Trophoblast cell (in vitro differentiated cells and primary cell): Measurements from ENCODE around the gene EDIL3.

Experiments used
- DNase-seq, 2 donors: peaks; one replicate each; pipeline ENCODE4 v3.0.0-alpha.2; 2016
- H2AFZ ChIP-seq: 2 replicates; pipeline ENCODE4 v1.6.1; 2013; ENCODE audit warnings: low read length, moderate library complexity, mild to moderate bottlenecking; ENCODE audit not compliant: insufficient read depth, poor library complexity
- H2AK5ac ChIP-seq: 2 replicates; pipeline ENCODE4 v1.6.1; 2013; ENCODE audit warnings: mild to moderate bottlenecking, low read length
- H2BK120ac ChIP-seq: 2 replicates; pipeline ENCODE4 v1.6.1; 2013; ENCODE audit warnings: low read length, mild to moderate bottlenecking, moderate library complexity; ENCODE audit not compliant: insufficient read depth, poor library complexity
- H2BK12ac ChIP-seq: 2 replicates; pipeline ENCODE4 v1.6.1; 2013; ENCODE audit warnings: mild to moderate bottlenecking, low read length, moderate library complexity
- H2BK5ac ChIP-seq: 2 replicates; pipeline ENCODE4 v1.6.1; 2013; ENCODE audit warnings: low read length, low read depth, moderate library complexity, mild to moderate bottlenecking; ENCODE audit not compliant: poor library complexity
- H3K14ac ChIP-seq: 2 replicates; pipeline ENCODE4 v1.6.1; 2013; ENCODE audit warnings: mild to moderate bottlenecking, low read length
- H3K18ac ChIP-seq: 2 replicates; pipeline ENCODE4 v1.6.1; 2013; ENCODE audit warnings: mild to moderate bottlenecking, low read length
- H3K23ac ChIP-seq: 2 replicates; pipeline ENCODE4 v1.6.1; 2013; ENCODE audit warnings: low read length
- H3K27ac ChIP-seq: 2 replicates; pipeline ENCODE4 v1.5.1; 2013; ENCODE audit warnings: low read depth, mild to moderate bottlenecking, inconsistent platforms, low read length, moderate library complexity
- H3K27me3 ChIP-seq: 2 replicates; pipeline ENCODE4 v1.6.1; 2013; ENCODE audit warnings: inconsistent platforms, mild to moderate bottlenecking, low read length, moderate library complexity; ENCODE audit not compliant: insufficient read depth
- H3K36me3 ChIP-seq, 2 experiments: 1 replicate in 1 of 2; 2 replicates in 1 of 2; pipeline ENCODE4 v1.6.1; 2013; ENCODE audit warnings: low read length in 2 of 2, mild to moderate bottlenecking in 2 of 2, moderate library complexity in 1 of 2; ENCODE audit not compliant: insufficient read depth in 2 of 2, control insufficient read depth in 1 of 2
- H3K4ac ChIP-seq: 2 replicates; pipeline ENCODE4 v1.6.1; 2013; ENCODE audit warnings: low read depth, mild to moderate bottlenecking, low read length, moderate library complexity
- H3K4me1 ChIP-seq, 2 experiments: 1 replicate in 1 of 2; 2 replicates in 1 of 2; pipeline ENCODE4 v1.6.1; 2013; ENCODE audit warnings: low read length in 2 of 2, mild to moderate bottlenecking in 2 of 2, moderate library complexity in 1 of 2; ENCODE audit not compliant: insufficient read depth in 2 of 2, control insufficient read depth in 1 of 2
- H3K4me2 ChIP-seq: 2 replicates; pipeline ENCODE4 v1.6.1; 2013; ENCODE audit warnings: inconsistent platforms, mild to moderate bottlenecking, low read length, moderate library complexity
- H3K4me3 ChIP-seq: 2 replicates; pipeline ENCODE4 v1.5.1; 2013; ENCODE audit warnings: mild to moderate bottlenecking, low read depth, low read length, inconsistent platforms
- H3K79me1 ChIP-seq: one replicate; pipeline ENCODE4 v1.6.1; 2013; ENCODE audit warnings: low read length
- H3K79me2 ChIP-seq: 2 replicates; pipeline ENCODE4 v1.6.1; 2013; ENCODE audit warnings: low read length, mild to moderate bottlenecking; ENCODE audit not compliant: control insufficient read depth, insufficient read depth, poor library complexity
- H3K9ac ChIP-seq: 2 replicates; pipeline ENCODE4 v1.6.1; 2013; ENCODE audit warnings: mild to moderate bottlenecking, low read length
- H3K9me3 ChIP-seq: 2 replicates; pipeline ENCODE4 v1.6.1; 2013; ENCODE audit warnings: low read depth, mild to moderate bottlenecking, control low read depth, inconsistent platforms, low read length; ENCODE audit not compliant: insufficient read depth
- H4K12ac ChIP-seq: 2 replicates; pipeline ENCODE4 v1.6.1; 2013; ENCODE audit warnings: low read depth, mild to moderate bottlenecking, low read length, moderate library complexity
- H4K8ac ChIP-seq: 2 replicates; pipeline ENCODE4 v1.6.1; 2013; ENCODE audit warnings: low read depth, mild to moderate bottlenecking, low read length, moderate library complexity
- H4K91ac ChIP-seq: one replicate; pipeline ENCODE4 v1.6.1; 2013; ENCODE audit warnings: low read depth, mild to moderate bottlenecking, low read length, moderate library complexity
- WGBS: extraction: QIAGEN DNeasy Blood & Tissue Kit; methylation state at CpG from one replicate; pipeline ENCODE4 v1.1.7; 2013; ENCODE audit warnings: missing lambda C conversion rate; ENCODE audit not compliant: insufficient read length, insufficient coverage; ENCODE audit errors: extremely low coverage; 5-methylcytosine and 5-hydroxymethylcytosine counted together

Gene EDIL3

DNA sequence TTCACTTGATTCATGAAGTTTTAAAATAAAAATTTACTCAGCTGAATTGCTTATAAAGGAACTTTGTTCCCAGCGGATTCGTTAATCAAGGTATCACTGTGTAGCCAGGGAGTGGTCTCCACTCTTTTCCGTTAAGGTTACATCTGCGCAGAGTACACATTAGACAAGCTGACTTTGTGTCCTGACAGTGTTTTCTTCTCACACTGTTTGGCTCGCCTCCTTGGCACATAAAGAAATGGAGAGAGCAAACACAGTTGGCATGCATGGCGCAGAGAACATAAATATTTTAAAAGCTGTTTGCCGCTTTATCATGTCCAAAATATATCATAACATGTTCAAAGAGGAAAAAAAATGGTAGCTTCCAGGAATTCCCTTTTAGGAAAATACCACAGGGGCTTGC lies 153.2 kb downstream of the EDIL3 start:
- no peak overlapping the region for H2BK120ac ChIP-seq
- H2BK5ac ChIP-seq, result no peak overlapping the region
- no peak overlapping the region for H3K9ac ChIP-seq
- no peak overlapping the region for H3K27ac ChIP-seq
- no peak overlapping the region for H2BK12ac ChIP-seq
- H3K23ac ChIP-seq, result no peak overlapping the region
- no peaks in the 10 kb centered on the region for H3K4me1 ChIP-seq
- H2AFZ ChIP-seq, result no peak overlapping the region
- H4K12ac ChIP-seq, result no peak overlapping the region
- H3K79me2 ChIP-seq, result no peaks in the 10 kb centered on the region
- H3K36me3 ChIP-seq, result no peaks in the 10 kb centered on the region
- H3K9me3 ChIP-seq, result no peaks in the 10 kb centered on the region
- no peak overlapping the region for H3K18ac ChIP-seq
- no peaks in the 10 kb centered on the region for H3K27me3 ChIP-seq
- WGBS, result no CpG with 5 or more reads among the region's 7 CpGs
- no peak overlapping the region for H3K4ac ChIP-seq
- H3K79me1 ChIP-seq, result no peaks in the 10 kb centered on the region
- no peak overlapping the region for H2AK5ac ChIP-seq
- H4K91ac ChIP-seq, result no peak overlapping the region
- DNase-seq, result no peak
- no peak overlapping the region for H4K8ac ChIP-seq
- no peak overlapping the region for H3K4me3 ChIP-seq
- no peak overlapping the region for H3K4me2 ChIP-seq
- H3K14ac ChIP-seq, result no peak overlapping the region

GRCh38 chr5:84229045-84229444 lies 155.6 kb downstream of the EDIL3 start:
- no peak overlapping the region for H3K23ac ChIP-seq
- no peak overlapping the region for H4K12ac ChIP-seq
- no peak overlapping the region for H3K27ac ChIP-seq
- H3K4me2 ChIP-seq, result no peak overlapping the region
- H3K4ac ChIP-seq, result no peak overlapping the region
- no peaks in the 10 kb centered on the region for H3K79me2 ChIP-seq
- no peaks in the 10 kb centered on the region for H3K4me1 ChIP-seq
- no peak overlapping the region for H4K8ac ChIP-seq
- no peak overlapping the region for H2AFZ ChIP-seq
- no peak overlapping the region for H2BK12ac ChIP-seq
- no peaks in the 10 kb centered on the region for H3K9me3 ChIP-seq
- DNase-seq, result no peak
- H3K27me3 ChIP-seq, result no peaks in the 10 kb centered on the region
- no peak overlapping the region for H3K18ac ChIP-seq
- H3K4me3 ChIP-seq, result no peak overlapping the region
- no peaks in the 10 kb centered on the region for H3K36me3 ChIP-seq
- H3K79me1 ChIP-seq, result no peaks in the 10 kb centered on the region
- no peak overlapping the region for H2AK5ac ChIP-seq
- H2BK120ac ChIP-seq, result no peak overlapping the region
- H3K9ac ChIP-seq, result no peak overlapping the region
- no peak overlapping the region for H4K91ac ChIP-seq
- no peak overlapping the region for H3K14ac ChIP-seq
- H2BK5ac ChIP-seq, result no peak overlapping the region

GRCh38 chr5:84228266-84228665 lies 156.4 kb downstream of the EDIL3 start:
- no peak overlapping the region for H3K4me2 ChIP-seq
- no peak overlapping the region for H2AK5ac ChIP-seq
- no peaks in the 10 kb centered on the region for H3K79me2 ChIP-seq
- no peak for DNase-seq
- no peak overlapping the region for H4K8ac ChIP-seq
- H2BK5ac ChIP-seq, result no peak overlapping the region
- H3K9me3 ChIP-seq, result no peaks in the 10 kb centered on the region
- H3K4me3 ChIP-seq, result no peak overlapping the region
- H3K4ac ChIP-seq, result no peak overlapping the region
- no peak overlapping the region for H3K18ac ChIP-seq
- H2AFZ ChIP-seq, result no peak overlapping the region
- no peak overlapping the region for H3K27ac ChIP-seq
- H2BK120ac ChIP-seq, result no peak overlapping the region
- no peaks in the 10 kb centered on the region for H3K36me3 ChIP-seq
- H2BK12ac ChIP-seq, result no peak overlapping the region
- H3K27me3 ChIP-seq, result no peaks in the 10 kb centered on the region
- no peak overlapping the region for H3K23ac ChIP-seq
- no peak overlapping the region for H3K14ac ChIP-seq
- no peaks in the 10 kb centered on the region for H3K4me1 ChIP-seq
- H4K91ac ChIP-seq, result no peak overlapping the region
- H4K12ac ChIP-seq, result no peak overlapping the region
- no peak overlapping the region for H3K9ac ChIP-seq
- no peaks in the 10 kb centered on the region for H3K79me1 ChIP-seq

DNA sequence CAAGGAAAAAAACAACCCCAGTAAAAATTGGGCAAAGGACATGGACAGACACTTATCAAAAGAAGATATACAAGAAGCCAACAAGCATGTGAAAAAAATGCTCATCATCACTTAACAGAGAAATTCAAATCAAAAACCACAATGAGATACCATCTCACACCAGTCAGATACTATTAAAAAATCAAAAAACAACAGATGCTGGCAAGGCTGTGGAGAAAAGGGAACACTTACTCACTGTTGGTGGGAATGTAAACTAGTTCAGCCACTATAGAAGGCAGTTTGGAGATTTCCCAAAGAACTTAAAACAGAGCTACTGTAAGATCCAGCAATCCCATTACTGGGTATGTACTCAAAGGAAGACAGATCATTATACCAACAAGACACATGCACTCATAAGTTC lies 157.4 kb downstream of the EDIL3 start:
- no peak overlapping the region for H2BK12ac ChIP-seq
- H2AK5ac ChIP-seq, result no peak overlapping the region
- H2BK120ac ChIP-seq, result no peak overlapping the region
- no peak overlapping the region for H4K12ac ChIP-seq
- no peak overlapping the region for H3K14ac ChIP-seq
- H3K4me2 ChIP-seq, result no peak overlapping the region
- no peaks in the 10 kb centered on the region for H3K36me3 ChIP-seq
- no peak overlapping the region for H3K27ac ChIP-seq
- no peak overlapping the region for H4K8ac ChIP-seq
- no peak overlapping the region for H3K9ac ChIP-seq
- H3K4ac ChIP-seq, result no peak overlapping the region
- no peaks in the 10 kb centered on the region for H3K79me1 ChIP-seq
- H3K4me1 ChIP-seq, result no peaks in the 10 kb centered on the region
- no peak overlapping the region for H2BK5ac ChIP-seq
- no peak overlapping the region for H3K4me3 ChIP-seq
- H2AFZ ChIP-seq, result no peak overlapping the region
- no peak overlapping the region for H3K18ac ChIP-seq
- H3K79me2 ChIP-seq, result no peaks in the 10 kb centered on the region
- H3K23ac ChIP-seq, result no peak overlapping the region
- no peak for DNase-seq
- H3K27me3 ChIP-seq, result no peaks in the 10 kb centered on the region
- no peak overlapping the region for H4K91ac ChIP-seq
- H3K9me3 ChIP-seq, result no peaks in the 10 kb centered on the region

DNA sequence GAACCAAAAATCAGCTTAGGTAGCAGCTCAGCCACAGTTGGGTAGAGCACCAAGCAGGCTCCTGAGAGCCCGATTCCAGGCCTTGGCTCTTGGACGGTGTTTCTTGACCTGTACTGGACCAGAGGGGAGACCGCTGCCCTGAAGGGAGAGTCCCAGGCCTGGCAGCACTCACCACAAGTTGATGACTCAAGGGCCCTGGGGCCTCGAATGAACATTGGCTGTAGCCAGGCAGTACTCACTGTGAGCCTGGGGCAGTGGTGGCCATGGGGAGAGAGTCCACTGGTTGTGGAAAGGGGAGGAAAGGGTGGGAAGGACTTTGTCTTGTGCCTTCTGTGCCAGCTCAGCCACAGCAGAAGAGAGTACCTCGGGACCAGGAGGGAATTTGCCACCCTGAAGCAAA lies 166.1 kb downstream of the EDIL3 start:
- Histone ChIP-seq H3K4me3 (no peak overlapping the region), H3K4me2 (no peak overlapping the region), H3K36me3 (no peaks in the 10 kb centered on the region), H3K27ac (no peak overlapping the region), H3K9me3 (peaks cover 3% of the 10 kb centered on the region), H2BK120ac (no peak overlapping the region), H2BK5ac (no peak overlapping the region), H2AFZ (no peak overlapping the region), H2AK5ac (no peak overlapping the region), H3K4ac (no peak overlapping the region), H3K4me1 (peaks cover 0 to 5% of the 10 kb centered on the region in 2 experiments), H3K18ac (no peak overlapping the region), H3K79me1 (no peaks in the 10 kb centered on the region), H3K9ac (no peak overlapping the region), H2BK12ac (no peak overlapping the region), H4K8ac (no peak overlapping the region), H3K14ac (no peak overlapping the region), H4K91ac (no peak overlapping the region), H4K12ac (no peak overlapping the region), H3K23ac (no peak overlapping the region), H3K79me2 (no peaks in the 10 kb centered on the region), H3K27me3 (no peaks in the 10 kb centered on the region)
- DNase-seq, result peak; percentile 40 to 41
- WGBS, result no CpG with 5 or more reads among the region's 5 CpGs
